GM21528 (cell line): ENCODE measurements around the gene CRAT.
"Not testable (repeated sequence)": the region's sequence is repeated elsewhere in the genome, so short reads cannot be mapped to it uniquely, and the experiment has no call there.

Source experiments
- ATAC-seq: cut with Tn5 transposase; IDR thresholded peaks from one replicate; pipeline ENCODE4 v1.9.1; 2021; ENCODE audit warnings: mild to moderate bottlenecking, moderate library complexity; ENCODE audit not compliant: unreplicated experiment, low FRiP score

The CRAT gene

DNA sequence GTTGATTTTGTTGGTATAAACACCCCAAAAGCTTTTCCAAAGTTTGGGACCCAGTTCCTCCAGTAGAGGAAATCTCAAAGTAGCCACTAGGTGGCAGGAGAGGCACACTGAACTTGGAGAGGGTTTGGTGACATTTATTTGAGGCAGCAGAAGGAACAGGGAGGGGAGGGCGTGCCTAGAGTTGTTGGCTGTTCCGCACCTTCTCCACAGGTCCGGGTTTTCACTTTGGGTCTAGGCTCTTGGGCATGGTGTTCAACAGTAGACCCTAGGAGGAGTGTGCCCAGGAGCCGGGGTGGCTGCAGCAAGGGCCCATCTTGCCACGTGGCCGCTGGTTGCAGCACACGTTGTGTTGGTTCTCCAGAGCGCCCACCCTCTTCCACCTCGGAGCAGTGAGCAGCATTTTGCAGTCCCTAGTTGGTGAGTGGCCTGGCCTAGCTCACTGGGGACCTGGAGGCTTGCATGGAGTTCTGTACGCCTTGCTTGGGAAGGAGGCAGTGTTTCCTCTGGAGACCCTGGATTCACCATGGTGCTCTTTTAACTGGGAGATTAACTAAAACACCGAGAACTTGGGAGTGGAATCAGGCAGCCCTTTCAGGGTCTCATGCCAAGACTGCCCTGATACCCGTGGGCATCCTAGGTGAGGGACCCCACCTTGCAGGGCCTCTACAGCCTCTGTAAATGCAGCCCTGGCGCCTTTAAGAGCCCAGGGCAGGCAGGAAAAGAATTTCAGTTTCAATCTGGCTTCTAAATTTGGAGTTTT lies 28.8 kb upstream of the CRAT start:
- peak; percentile 33 for ATAC-seq

DNA sequence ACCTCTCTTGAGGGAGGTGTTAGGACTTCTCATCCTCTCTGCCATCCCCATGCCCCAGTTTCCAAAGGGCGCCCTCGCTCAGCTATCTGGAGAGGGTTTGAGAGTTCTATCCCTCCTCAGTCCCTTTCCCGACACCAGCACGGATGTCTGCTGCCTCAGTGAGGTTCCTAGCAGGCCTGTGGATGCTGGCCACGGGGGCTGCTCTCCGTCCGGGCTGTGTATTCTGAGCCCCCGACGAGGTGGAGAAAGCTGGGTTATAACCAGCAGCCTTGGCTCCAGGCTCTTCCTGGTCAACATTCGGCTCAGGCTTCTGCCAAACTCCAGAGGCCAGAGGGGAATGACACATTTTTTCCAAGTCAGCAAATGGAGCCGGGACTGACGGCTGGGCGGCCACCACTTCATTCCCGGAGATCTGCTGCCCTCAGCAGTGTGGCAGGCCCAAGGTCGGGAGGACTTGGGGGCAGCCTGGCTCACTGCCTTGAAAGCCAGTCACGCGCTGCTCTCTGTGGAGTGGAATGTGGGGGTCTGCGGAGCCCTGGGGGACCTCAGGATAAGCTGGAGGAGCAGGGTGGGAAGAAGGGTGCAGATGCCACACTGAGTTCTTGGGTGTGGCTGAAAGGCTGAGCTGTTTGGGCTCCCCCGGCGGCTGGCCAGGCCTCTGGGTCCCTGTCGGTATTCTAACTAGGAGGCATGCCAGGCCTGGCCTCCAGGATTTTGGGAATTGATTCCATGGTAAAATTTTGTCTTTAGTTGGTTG lies 28.1 kb upstream of the CRAT start:
- ATAC-seq, result no peak

DNA sequence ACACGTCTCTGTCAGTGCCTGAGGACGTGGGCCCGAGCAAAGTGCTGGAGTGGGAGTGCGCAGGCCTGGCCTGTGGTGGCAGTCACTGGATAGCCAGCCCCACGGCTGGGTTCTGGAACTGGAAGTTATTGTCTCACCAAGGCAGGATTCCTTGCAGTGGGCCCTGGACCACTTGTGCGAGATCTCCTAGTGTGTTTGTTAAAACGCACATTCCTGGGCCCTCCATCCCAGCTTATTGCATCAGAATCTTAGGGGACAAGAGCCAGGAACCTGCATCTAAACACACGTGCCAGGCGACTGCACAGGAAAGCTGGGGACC lies 27.5 kb upstream of the CRAT start:
- no peak for ATAC-seq

DNA sequence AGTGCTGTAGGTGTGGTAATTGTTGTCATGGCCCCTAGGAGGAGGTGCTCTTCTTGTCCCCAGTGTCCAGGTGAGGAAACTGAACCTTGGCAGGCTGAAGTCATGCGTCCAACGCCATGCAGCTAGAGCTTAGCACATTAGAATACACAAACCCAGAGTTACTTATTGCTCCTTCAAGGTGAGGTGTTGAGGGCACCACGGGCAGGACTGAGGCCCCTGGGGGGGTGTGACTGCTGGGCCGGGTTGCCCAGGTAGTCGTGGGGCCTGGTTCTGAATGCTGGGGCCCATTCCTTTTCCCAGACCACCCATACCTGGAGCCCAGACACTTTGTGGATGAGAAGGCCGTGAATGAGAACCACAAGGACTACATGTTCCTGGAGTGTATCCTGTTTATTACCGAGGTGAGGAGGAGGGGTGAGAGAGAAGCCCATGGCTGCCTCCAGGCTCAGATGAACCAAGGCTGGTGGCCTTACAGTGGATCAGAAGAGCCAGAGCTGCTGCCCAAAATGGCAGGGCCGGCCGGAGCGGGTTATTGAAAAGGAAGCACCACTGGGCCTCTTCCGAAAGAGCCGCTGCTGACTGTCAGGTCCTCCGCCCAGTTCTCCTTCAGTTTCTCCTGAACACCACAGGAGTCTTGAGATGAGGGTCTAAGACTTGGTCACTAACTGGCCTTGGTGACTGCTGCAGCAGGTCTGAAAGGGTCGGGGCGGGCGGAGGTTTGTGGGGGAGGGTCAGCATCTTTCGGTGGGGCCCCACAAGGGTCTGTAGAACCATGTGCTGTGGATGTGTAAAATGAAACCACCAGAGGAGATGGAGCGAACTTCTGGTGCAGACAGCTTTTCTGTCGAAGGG lies 26.9 kb upstream of the CRAT start:
- ATAC-seq, result no peak

DNA sequence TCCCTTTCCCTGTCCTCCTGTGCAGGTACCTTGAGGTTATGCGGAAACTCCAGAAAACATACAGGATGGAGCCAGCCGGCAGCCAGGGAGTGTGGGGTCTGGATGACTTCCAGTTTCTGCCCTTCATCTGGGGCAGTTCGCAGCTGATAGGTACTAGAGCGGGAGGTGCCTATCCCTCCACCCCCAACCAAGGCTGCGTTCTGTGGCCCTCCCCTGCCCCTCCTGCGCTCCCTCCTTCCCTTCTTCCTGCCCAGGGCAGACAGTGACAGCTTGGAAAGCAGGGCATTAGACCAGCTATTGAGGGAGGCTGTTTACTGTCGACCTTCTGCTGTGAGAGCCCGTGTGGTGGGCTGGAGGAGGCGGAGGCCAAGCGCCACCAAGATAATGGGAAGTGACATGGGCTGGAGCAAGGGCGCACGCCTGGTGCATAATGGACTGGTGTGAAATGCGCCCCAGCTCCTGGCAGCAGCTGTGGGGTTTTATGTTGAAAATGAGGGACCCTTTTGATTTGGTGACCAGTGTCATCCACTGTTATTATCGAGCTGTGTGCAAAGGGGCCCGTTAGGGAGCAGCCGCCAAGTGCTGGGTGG lies 25.9 kb upstream of the CRAT start:
- ATAC-seq, result no peak

DNA sequence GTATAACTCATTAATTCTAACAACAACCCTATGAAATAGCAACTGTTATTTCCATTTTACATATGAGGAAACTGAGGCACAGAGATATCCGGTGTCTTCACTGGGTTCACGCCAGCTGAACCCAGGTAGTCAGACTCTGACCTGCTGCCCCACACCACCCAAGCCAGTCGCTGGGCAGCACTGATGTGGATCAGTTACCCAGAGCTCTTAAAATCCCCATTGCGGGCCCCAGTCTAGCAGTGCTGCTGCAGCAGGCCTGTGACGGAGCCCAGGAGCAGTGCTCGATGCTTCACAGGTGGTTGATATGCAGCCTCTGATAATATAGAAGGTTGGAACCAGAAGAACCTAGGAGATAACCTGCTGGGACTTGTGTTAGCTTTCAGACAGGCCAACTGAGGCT lies 24.9 kb upstream of the CRAT start:
- no peak for ATAC-seq

DNA sequence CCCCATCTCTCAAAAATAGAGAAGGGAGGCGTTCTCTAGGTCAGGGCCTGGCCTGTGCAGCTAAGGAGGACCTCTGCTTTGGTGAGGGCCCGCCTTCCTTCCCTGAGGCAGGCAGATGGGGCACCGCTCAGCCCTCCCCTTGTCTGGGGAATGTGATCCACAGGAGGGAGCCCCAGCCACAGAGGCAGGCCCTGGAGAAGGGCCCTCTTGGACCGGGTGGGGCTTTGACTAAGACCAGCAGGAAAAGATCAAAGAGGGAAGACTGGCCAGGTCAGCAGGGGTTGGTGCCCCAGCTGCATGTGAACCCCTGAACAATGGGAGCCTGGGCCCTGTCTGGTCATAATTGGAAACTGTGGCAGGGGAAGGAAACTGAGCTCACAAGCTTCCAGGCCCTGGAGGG lies 22.5 kb upstream of the CRAT start:
- no peak for ATAC-seq

DNA sequence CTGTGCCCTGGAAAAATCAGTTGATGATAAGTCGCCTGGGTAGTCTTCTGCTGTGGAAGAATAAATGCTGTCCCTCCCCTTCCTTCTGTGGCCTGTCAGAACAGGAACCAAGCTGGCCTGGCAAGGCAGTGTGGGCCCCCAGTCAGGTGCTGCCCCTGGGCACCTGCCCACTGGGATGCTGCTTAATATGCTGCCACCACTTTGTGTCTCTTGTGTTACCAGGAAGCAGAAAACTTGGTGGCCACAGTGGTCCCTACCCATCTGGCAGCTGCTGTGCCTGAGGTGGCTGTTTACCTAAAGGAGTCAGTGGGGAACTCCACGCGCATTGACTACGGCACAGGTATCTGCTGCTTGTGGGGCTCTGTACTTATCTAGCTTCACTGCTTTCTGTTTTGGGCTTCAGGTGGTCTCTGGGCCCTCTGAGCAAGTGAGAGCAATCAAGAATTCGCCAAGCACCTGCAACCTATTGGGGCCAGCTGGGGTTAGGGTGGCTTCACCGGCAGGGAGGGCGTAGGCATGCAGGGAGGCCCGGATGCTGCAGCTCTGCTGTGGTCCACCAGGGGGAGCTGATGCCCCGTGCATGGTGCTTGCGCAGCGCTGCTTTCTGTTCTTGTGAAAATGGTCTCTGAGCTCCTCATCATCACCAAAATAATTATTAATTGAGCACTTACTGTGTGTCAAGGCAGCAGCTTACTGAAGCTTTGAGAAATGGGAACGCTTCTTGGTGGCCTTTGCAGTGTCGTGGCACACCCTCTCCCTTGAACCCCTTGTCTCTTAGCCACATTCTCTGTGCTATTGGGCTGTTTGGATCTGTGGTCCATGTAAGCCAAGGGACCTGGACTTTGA lies 20.9 kb upstream of the CRAT start:
- ATAC-seq, result no peak

DNA sequence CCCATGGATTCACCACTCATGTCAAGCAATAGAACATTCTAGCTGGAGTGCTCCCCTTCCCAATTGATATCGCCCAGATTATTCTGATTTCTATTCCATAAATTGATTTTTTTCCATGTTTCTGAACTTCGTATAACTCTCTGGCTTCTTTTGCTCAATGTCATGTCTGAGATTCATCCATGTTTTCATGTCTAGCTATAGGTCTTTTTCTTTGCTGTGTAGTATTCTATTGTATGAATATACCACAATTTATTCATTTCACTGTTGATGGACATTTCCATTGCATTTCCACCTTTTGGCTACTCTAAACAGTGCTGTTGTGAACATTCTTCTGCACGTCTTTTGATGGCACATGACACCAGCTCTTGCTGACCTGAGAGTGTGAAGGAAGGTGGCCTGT lies 20.2 kb upstream of the CRAT start:
- no peak for ATAC-seq

DNA sequence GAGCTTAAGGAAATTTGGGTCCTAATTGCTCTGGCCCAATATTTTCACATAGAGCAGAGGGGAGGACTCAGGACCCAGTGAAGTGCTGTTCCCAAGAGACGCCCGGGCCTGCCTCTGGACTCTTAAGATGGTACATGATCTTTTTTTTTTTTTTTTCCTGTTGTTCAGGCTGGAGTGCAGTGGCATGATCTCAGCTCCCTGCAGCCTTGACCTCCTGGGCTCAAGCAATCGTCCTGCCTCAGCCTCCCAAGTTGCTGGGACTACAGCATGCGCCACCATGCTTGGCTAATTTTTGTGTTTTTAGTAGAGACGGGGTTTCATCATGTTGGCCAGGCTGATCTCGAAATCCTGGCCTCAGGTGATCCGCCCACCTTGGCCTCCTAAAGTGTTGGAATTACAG lies 19.7 kb upstream of the CRAT start:
- not testable (repeated sequence) for ATAC-seq

DNA sequence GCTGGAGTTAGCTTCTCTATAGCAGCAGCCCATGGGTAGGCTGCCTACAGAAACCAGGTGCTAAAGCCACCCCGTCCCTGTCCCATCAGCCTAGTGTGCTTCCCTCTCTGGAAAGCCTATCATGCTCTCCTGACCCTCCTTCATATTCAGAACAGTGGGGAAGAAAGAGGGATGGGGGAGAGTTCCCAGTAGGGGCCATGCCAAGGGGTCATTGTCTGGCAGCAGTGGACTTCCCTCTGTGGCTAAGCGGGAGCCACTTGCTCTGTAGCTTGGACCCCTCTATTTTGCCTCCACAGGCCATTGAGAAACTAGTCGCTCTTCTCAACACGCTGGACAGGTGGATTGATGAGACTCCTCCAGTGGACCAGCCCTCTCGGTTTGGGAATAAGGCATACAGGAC lies 18.1 kb upstream of the CRAT start:
- ATAC-seq, result no peak

DNA sequence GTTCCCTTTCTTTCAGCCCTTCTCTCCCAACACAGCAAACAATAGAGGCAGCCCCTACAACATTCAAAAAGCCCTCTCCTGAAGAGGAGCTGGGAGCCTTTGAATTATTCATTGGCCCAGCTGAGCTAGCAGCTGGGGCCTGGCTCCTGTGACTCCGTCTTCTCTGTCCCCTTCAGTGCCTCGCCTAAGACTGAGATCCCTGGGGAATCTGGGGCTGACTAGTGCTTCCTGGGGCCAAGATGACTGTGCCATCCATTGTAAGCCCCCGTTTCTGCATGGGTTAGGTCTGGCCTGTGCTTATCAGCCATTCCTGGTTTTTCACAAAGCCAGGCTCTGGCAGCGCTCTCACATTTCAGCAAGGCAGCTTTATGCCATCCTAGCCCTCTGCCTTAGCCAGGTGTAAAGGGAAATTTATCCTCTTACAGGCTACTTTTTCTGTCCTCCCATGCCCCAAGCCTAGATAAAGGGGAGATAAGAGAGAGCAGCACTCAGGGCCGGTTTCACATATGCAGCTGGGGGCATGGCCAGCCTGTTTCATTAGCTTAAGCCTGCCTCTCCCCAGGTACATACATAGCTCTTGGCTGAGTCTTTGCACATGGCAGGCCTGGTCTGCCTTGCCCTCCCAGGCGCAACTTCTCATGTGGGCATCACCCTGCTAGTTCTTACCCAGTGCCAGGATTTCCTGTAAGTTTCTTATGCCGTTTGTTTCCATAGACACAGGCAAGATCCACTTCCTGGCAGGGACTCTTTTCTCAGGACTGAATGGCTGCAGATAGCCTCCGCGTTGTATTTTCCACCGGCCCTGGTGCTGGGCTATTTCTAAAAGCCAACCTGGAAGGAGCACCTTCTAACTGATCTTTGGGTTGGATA lies 16.4 kb upstream of the CRAT start:
- no peak for ATAC-seq

DNA sequence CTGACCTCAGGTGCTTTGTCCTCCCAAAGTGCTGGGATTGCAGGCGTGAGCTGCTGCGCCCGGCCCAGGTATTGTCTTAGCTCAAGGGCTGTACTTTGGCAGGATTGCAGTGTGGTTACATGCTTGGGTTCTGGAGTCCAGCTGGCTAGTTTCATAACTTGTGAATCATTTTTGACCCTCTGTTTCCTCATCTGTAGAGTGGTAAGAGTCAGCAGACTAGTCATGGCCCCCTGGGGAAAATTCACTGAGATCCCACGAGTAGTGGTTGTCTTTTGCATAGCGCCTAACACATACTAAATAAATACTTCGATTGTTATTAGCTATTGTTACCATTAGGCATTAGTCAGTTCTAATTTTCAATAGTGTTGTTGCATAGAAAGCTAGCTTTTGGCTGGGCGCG lies 14.9 kb upstream of the CRAT start:
- no peak for ATAC-seq

DNA sequence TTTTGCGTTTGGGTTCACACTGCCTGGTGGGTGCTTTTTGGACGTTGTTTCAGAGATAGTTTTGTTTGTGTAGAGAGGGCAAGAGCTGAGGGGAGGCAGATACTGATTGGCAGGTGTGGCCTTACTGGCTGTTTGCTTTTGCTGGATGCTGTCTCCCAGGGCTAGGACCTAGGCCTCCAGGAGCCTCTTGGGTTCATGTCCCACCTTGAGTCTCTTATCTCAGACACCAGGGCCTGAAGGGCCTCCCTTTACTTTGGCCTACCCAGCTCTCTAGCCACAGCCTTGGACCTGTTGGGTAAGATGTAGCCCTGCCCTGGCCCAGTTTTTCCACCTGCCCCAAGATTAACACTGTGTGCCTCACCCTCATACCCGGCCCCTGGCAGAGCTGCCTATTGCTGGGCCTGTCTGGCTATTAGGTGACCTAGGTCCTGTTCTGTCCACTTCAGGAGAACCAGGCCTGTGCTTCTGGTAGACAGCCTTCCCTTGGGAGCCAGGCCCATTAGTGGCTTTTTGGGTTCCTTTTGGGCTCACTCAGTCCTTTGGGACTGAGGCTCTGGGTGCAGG lies 14.0 kb upstream of the CRAT start:
- no peak for ATAC-seq

DNA sequence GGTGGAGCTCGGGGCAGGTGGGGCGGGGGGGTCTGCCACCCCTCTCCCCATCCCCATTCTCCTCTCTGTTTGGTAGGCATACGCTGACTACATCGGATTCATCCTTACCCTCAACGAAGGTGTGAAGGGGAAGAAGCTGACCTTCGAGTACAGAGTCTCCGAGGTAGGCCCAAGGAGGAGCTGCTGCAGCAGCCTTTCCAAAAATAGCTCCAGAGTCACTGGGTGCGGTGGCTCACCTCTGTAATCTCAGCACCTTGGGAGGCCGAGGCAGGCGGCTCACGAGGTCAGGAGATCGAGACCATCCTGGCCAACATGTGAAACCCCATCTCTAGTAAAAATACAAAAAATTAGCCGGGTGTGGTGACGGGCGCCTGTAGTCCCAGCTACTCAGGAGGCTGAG lies 12.4 kb upstream of the CRAT start:
- not testable (repeated sequence) for ATAC-seq

DNA sequence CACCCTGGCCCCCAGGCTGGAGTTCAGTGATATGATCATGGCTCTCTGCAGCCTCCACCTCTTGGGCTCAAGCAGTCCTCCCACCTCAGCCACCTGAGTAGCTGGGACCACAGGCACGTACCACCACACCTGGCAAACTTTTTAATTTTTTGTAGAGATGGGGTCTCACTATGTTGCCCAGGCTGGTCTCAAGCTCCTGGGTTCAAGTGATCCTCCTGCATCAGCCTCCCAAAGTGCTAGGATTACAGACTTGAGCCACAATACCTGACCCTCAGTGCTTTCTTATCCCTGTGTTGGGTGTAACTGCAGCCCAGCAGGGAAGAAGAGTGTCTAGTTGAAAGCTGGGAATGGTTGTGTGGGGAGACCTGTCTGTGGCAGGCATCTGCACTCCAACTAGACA lies 11.5 kb upstream of the CRAT start:
- ATAC-seq, result no peak

DNA sequence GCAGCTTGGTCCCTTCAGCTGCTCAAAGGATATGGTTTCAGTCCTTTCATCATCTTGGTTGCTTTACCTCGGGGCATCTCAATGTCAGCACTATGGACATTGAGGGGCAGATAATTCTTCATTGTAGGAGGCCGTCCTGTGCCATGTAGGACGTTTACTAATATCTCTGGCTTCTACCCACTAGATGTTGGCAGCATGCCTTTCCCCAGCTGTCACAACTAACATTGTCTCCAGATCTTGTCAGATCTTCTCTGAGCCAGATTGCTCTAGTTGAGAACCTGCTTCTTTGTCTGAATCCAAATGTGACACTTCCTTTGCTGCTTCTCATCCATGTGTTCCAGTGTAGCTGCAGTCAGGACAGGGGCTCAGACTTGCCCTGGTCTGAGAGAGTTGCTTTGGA lies 10.9 kb upstream of the CRAT start:
- no peak for ATAC-seq

DNA sequence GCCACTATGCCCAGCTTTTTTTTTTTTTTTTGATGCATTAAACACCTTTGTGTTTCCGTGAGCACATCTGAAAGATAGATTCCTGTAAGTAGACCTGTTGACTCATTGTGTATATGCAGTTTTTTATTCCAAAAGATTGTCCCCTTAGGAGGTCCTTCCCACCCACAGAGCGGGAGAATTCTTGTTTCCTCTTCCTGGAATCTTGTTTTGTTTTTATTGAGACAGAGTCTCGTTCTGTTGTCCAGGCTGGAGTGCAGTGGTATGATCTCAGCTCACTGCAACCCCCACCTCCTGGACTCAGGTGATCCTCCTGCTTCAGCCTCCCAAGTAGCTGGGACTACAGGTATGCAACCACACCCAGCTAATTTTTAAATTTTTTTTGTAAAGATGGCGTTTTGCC lies 8.2 kb upstream of the CRAT start:
- no peak for ATAC-seq
